Measurements from ENCODE around the gene PTH. TPM values are rescaled to one million over a fixed set of nuclear protein-coding genes. Genes with fewer than 3 reads are reported as not detected.

The PTH gene
- total RNA-seq, 1 experiment from 2014 or later = not detected

DNA sequence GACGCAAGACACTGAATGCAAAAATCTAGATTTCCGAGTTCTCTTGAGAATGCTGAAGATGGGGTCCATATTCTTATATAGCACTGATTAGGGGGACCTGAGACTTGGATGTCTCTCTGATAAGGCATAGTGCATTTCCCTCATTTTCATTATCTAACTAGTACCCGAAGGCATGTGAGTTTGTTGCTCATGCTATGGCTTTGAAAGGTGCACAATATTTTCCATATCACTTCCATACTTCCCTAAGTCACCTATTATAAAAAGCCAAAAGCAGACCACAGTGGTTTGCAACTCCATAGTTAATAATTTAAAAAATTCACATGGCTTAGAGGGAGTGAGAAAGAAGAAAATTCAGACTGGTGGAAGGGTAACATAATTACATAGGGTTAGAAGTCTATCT lies 34.5 kb downstream of the PTH start:
- in situ Hi-C loops (cut with HindIII; ENCODE audit: low sequenced_read_pairs) = no loop called here
- no peak for DNase-seq (ENCODE audit: low spot score)

DNA sequence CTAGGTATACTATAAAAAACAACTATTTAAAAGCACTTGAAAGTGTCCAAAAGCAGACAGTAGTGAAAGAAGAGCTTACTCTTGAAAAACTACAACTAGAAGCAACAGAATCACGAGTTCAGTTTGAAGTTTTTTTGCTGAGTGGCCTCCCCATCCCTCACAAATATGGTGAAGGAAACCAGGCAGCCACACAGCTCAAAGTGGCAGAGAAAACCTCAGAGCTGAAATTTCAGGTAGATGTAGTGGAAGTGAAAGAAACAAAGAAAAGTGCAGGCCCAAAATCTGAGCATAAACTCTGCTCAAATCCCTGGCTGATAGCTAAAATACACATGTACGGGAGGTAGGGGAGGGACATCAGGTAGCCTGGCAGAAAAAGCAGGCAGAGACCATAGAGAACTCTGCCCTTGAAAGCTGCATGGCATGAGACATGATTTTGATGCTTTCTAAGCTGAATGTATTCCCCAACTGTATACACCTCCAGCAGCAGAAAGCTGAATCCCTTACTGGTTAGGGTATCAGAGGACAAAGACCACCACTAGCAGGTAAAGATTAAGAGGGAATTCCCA lies 44.9 kb downstream of the PTH start:
- no peak for DNase-seq (ENCODE audit: low spot score)
- in situ Hi-C loops (cut with HindIII; ENCODE audit: low sequenced_read_pairs) = no loop called here

DNA sequence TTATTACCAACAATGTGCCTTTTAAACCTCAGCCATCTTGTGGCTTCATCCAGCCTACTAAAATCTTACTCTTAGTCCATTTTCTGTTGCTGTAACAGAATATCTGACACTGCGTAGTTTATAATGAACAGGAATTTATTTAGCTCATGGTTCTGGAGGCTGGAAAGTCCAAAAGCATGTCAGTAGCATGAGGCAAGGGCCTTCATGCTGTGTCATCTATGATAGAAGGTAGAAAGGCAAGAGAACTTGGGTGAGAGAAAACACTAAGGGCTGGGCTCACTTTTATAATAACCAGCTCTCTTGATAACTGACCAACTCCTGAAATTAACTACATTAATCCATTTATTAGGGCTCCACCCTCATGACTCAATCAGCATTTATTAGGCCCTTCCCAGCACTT lies 46.3 kb downstream of the PTH start:
- in situ Hi-C loops (cut with HindIII; ENCODE audit: low sequenced_read_pairs) = no loop called here

DNA sequence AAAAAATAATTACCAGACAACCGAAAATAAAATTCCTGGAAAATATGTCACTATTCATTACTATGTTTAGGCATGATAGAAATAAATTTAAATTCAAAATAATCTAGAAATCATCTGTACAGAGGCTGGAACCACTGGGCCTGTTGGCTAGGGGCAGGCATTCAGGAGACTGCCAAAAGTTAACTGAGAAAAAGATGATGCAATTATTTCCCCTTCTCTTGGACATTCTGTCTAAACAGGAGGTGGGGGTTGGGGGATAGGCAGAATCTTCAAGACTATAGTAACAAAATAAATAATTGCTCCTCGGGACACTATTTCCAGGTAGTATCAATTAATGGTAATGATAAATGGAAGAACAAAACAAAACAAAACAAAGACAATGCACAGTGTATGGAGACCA lies 46.9 kb downstream of the PTH start:
- in situ Hi-C loops (cut with HindIII; ENCODE audit: low sequenced_read_pairs) = no loop called here
- no peak for DNase-seq (ENCODE audit: low spot score)

More for the DNA sequence above, 46.3 kb downstream of the PTH start:
- DNase-seq (ENCODE audit: low spot score) = no peak

- in situ Hi-C loops (cut with HindIII; ENCODE audit: low sequenced_read_pairs) = no loop called here
- DNase-seq (ENCODE audit: low spot score) = no peak
Measured at GRCh38 chr11:13446444-13446843, 49.4 kb downstream of the PTH start.

DNA sequence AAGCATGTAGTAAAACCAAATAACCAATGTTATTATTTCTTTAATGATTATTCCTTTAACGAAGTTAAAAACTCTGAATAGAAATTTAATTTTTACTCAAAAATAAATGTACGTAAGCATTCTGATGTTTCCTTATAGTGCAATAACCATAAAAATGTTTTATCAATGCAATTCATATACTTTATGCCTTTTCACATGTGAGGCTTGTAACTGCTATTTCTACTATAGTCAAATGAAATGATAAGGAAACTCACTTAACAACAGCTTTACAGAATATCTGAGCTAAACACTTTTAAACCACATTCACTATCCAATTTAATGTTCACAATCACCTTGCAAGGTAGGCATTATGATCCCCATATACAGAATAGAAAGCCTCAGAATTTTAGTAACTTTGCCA lies 50.2 kb downstream of the PTH start:
- in situ Hi-C loops (cut with HindIII; ENCODE audit: low sequenced_read_pairs) = no loop called here

More for the DNA sequence above, 50.2 kb downstream of the PTH start:
- DNase-seq (ENCODE audit: low spot score) = no peak

Other genes starting within 250 kb of the PTH start
- gene BMAL1, start 218.2 kb downstream of the PTH start, total RNA-seq (2014; rRNA removed; shearing (Covaris generic)) = 0.80 and 6.2 TPM in 2 replicates
- 22.3 and 40.3 TPM in 2 replicates for gene BTBD10, start 32.8 kb downstream of the PTH start, total RNA-seq (2014; rRNA removed; shearing (Covaris generic))
- 29.7 and 52.7 TPM in 2 replicates for gene FAR1, start 172.7 kb upstream of the PTH start, total RNA-seq (2014; rRNA removed; shearing (Covaris generic))

Measured in G401 (cell line).